AG10803 (cell line): Measurements from ENCODE around the gene TMEM258.
A peak's percentile ranks its signal among the peaks of the same experiment; 100 is the strongest.

ENCODE experiments used
- DNase-seq: peaks from one replicate; pipeline ENCODE4 v3.0.0; 2010; ENCODE audit warnings: low read depth
- H3K4me3 ChIP-seq: 2 replicates; pipeline ENCODE4 v1.5.1; 2011; ENCODE audit warnings: mild to moderate bottlenecking, low read length, control low read depth
- TF ChIP-seq, protein P1 (sequence below): conservative IDR thresholded peaks from 2 replicates; pipeline ENCODE4 v1.5.1; 2011; ENCODE audit warnings: mild to moderate bottlenecking, low read length, control low read depth, inconsistent platforms

Gene TMEM258

DNA sequence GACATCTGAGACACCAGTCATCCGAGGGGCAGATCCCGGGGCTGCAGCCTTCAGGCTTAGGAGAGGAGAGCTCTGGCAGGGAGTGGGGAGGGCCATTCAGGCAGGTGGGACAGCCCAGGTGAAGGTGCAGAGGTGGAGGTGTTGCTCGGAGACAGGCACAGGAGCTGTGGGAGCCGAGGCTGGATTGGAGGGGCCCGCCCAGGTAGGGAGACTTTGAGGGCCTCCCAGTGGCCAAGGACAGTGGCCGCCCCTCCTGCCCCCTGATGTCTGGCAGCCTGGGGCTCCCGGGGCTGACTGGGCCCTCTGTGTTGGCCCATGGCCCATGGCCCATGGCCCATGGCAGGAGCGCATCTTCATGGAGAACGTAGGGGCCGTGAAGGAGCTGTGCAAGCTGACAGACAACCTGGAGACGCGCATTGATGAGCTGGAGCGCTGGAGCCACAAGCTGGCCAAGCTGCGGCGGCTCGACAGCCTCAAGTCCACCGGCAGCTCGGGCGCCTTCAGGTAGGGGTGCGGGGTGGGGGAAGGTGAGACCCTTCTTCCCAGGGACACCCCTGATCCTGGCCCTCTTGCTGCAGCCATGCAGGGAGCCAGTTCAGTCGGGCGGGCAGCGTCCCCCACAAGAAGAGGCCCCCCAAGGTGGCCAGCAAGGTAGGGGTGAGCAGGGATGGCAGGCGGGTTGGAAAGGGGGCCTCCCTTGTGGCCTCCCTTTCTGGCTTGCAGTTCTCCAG, 13.3 kb downstream of the TMEM258 start:
- DNase-seq, result no peak
- TF ChIP-seq, protein P1, sequence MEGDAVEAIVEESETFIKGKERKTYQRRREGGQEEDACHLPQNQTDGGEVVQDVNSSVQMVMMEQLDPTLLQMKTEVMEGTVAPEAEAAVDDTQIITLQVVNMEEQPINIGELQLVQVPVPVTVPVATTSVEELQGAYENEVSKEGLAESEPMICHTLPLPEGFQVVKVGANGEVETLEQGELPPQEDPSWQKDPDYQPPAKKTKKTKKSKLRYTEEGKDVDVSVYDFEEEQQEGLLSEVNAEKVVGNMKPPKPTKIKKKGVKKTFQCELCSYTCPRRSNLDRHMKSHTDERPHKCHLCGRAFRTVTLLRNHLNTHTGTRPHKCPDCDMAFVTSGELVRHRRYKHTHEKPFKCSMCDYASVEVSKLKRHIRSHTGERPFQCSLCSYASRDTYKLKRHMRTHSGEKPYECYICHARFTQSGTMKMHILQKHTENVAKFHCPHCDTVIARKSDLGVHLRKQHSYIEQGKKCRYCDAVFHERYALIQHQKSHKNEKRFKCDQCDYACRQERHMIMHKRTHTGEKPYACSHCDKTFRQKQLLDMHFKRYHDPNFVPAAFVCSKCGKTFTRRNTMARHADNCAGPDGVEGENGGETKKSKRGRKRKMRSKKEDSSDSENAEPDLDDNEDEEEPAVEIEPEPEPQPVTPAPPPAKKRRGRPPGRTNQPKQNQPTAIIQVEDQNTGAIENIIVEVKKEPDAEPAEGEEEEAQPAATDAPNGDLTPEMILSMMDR, result no peak
- H3K4me3 ChIP-seq, result no peak overlapping the region

DNA sequence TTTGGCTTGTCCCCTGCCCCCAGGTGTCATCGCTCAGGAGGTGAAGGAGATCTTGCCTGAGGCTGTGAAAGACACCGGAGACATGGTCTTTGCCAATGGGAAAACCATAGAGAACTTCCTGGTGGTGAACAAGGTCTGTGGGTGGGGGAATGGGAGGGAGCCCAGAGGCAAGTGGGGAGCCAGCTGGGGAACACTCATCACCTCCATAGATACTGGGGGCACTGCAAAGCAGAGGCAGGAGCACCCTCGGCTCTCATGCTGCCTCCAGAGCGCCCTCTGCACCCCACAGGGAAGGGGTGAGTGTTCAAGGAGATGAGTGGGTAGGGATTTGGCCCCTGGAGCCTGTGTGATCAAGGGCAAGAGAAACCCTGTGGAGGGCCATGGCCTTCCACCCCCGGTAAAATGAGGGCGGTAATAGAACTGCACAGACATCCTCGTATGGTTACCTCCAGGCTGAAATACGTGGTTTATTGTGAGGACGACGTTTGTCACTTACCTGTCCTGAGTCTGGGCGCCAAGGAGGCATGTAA, 14.0 kb downstream of the TMEM258 start:
- TF ChIP-seq, protein P1, result no peak
- DNase-seq, result no peak
- no peak overlapping the region for H3K4me3 ChIP-seq

DNA sequence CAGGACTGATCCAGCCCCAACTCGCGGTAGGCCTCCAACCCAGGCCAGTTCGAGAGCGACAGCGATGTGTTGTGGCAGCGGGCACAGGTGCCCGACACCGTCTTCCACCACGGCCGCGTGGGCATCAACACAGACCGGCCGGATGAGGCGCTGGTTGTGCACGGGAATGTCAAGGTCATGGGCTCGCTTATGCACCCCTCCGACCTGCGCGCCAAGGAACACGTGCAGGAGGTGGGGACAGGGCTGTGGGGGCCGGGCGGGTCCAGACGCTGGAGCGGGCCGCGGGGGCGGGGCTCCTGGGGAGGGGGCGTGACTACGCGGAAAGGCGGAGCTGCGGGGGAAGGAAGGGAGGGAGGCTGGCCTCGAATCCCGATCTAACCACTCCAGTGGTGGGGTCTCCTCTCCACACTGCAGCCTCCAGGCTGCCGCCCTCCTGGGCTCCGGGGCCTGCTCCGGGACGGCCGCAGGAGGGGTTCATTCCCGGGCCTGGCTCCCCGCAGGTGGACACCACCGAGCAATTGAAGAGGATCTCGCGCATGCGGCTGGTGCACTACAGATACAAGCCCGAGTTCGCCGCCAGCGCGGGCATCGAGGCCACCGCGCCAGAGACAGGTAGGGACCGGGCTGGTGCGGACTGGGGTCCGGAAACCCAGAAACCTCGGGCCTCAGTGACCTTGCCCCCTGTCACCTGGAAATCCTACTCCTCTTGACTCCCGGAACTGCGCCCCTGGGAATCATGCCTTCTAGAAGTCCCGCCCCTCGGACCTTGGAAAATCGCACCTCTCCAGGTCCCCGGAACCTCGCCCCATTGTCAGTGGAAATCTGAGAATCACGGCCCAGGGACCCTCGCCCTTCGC, 14.9 kb downstream of the TMEM258 start:
- no peak for DNase-seq
- TF ChIP-seq, protein P1, result no peak
- H3K4me3 ChIP-seq, result no peak overlapping the region

DNA sequence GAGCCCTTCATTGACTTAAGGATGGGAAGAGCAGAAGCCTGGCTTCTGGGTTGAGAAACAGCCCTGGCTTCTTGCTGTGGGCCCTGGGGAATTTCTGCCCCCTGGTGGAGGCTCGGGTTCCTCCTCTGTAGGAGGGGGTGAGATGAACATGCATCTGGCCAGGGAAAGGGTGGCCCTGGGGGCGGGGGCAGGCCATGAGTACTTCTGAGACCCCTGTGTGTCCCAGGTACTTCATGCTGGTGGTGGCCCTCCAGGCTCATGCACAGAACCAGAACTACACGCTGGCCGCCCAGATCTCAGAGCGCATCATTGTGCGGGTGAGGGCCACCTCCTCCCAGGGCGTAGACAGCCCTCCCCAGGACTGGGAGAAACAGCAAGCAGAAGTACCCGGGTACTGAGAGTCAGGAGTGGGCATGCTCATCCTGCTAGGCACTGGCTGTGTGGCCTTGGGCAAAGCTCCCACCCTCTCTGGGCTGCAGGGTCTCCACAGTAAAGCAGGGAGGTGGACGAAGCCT, 15.8 kb downstream of the TMEM258 start:
- TF ChIP-seq, protein P1, result peak; percentile 71
- no peak overlapping the region for H3K4me3 ChIP-seq
- peak; percentile 61 for DNase-seq

DNA sequence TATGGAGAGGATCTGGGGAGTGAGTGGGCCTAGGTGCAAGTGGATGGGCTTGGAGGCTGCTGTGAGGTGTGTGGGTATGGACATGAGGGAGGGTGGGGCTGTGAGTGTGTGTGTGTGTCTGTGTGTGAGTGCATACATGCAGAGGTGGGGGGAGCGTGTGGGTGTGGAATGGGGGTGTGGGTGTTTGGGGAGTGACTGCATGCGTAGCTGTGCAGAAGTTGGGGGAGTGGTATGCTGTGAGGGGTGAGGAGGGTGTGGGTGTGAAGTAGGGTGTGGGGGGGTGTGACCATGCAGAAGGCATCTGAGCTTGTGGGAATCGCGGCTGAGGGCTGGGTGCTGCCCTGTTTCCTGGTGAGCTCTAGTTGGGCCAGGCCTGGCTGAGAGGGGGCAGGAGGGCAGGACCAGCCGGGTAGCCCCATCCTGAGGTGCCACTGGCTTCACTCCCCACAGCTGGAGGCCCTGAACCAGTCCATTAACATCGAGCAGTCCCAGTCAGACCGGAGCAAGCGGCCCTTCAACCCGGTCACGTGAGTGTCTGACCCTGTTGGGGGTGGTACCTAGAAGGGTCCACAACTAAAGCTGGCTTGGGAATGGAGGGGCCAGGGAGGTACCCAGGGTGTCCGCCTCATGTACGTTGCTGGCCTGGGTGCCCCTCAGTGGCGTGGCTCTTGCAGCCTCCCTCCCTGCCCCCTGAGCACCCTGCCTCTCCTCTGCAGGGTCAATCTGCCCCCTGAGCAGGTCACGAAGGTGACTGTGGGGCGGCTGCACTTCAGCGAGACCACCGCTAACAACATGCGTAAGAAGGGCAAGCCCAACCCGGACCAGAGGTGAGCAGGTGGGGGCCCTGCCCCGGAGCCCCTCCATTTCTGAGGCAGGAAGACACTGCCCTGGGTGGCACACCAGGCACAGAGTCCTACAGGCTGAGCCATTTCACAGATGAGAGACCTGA, 16.5 kb downstream of the TMEM258 start:
- DNase-seq, result no peak
- TF ChIP-seq, protein P1, result no peak
- H3K4me3 ChIP-seq, result no peak overlapping the region

DNA sequence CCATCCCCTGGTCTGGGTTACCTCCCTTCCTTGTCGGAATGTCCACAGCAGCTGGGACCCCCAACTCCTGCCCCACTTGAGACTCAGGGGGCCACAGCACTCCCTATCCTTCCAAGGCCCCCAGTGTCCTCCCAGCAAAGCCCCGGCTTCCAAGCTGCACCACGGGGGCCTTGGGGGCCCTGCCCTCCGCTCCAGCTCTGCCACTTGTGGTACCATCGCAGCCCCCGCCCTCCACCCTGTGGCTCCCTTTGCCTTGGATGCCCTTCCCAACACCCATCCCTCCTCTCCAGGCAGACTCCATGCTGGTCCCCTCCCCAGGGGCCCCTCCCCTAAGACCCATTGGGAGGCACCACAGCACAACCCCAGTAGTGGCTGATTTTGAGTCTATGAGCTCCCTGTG, 17.3 kb downstream of the TMEM258 start:
- DNase-seq, result no peak
- no peak overlapping the region for H3K4me3 ChIP-seq
- TF ChIP-seq, protein P1, result no peak
